CD4-positive, alpha-beta T cell treated with Interleukin-6 at 100 ng/mL for 8 hours (primary cell): ENCODE measurements around the gene ADNP.
"Not testable (repeated sequence)": the region's sequence is repeated elsewhere in the genome, so short reads cannot be mapped to it uniquely, and the experiment has no call there.

Source experiments
- DNase-seq: peaks from one replicate; pipeline ENCODE4 v3.0.0-alpha.2; 2020; ENCODE audit warnings: mixed read lengths, low spot score

The ADNP gene

DNA sequence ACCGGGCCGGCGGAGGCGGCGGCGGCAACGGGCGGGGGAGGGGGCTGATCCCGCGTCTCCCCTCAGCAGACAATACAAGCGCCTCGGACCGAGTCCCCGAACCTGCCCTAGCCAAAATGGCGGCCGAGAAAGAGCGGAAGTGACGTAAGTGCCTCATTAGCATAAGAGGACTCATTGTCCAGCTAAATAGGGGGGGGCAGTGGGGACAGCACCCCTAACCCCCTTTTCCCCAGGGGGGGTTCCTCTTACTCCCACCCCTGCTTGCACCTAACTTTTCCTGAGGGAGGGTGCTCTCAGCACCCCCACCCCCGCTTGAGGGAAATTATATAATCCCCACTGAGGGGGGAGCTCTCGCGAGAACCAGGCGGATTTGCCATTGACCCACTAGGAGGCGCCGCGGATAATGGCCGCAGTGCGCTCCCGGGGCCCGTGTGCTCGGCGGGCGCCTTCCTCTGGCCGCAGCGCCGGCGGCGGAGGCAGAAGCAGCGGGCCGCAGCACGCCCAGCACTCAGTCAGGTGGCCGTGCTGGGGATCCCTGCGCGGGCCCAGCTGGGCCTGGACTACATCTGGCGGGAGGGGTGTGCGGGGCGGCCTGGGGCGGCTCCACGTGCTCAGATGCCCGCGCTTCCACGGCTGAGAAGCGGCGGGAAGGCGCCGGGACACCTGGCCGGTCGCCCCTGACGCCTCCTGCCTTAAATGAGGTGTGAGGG lies at the start of gene ADNP:
Gene ADNP (minus strand): TSS at position 132 of the 710 bp plus-strand sequence. CDS start 27,441 bp downstream, outside the sequence.
- DNase-seq: peak; percentile 84

DNA sequence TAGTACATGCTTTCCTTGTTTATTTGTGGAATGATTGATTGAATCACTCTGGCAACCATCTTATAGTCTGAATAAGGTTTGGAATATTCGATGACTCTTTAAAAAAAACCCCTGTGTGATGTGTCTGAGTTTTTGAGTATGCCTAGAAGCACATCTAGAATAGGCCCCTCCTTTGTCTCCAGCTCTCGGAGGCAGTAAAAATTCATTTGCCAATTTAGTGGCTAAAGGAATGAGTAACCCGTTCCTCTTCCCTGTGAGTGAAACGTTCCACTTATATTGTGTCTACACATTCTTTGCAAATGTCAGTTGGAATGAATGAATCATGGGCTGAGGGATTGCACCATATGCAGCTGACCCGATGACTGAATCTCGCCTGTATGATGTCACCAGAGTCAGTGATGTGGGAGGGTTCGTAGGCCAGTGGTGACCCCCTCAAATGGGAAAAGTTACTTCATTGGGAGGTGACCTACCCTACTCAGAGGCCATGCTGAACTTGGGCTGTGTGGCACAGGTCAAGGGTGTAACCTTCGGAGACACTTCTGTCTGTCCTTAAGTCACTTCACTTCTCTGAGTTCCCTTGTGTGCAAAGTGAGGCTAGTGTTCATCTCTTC lies 48.9 kb upstream of the ADNP start:
- no peak for DNase-seq

DNA sequence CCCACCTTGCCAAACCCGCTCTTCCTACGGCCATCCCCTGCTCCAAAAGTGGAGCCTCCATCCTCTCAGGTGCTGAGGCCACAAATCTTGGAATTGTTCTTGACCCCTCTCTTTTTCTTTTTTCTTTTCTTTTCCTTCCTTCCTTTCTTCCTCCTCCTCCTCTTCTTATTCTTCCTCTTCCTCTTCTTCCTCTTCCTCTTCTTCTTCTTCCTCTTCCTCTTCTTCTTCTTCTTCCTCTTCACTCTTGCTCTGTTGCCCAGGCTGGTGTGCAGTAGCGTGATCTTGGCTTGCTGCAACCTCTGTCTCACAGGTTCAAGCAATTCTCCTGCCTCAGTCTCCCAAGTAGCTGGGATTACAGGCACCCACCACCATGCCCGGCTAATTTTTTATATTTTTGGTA lies 47.3 kb upstream of the ADNP start:
- DNase-seq: not testable (repeated sequence)

DNA sequence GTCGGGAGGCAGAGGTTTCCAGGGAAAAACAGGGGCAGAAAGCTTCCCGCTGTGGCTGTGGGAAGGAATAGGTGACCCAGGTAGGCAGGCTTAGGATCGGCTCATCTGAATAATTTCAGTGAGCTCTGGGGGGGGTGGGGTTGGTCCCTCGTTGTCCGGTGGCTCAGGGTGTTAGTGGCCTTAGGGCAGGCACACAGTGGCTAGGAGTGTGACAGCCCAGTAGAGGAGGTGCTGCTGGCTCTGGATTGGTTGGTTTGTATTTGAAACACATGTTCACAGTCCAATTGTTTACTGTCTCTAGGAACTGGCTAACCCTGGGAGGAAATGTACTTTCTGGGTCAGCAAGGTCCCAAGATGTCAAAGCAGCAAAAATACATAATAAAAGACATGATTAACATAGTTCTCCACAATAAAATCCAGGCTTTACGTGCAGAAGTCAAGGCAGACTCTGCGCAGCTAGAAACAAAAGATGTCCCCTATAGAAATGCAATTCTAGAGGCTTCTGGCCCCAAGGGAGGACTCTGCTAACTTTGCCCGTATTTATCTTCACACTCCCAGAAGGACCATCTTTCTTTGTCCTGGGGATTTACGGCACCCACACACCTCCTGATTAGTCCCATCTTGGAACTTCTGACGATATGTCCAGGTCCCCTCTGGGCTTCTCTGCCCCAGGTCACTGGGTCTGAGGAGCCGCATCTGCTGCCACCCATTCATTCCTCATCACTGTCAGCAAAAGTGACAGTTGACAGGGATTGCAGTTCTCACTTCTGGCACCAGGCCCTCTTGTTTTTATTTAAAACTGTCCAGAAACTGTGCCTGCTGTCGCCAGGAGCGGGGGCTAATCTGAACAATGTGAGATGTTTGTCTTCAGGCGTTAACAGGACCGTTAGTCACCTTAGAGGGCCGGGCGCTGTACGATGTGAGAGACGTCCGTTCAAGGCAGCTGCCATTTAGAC lies 46.1 kb upstream of the ADNP start:
- no peak for DNase-seq

DNA sequence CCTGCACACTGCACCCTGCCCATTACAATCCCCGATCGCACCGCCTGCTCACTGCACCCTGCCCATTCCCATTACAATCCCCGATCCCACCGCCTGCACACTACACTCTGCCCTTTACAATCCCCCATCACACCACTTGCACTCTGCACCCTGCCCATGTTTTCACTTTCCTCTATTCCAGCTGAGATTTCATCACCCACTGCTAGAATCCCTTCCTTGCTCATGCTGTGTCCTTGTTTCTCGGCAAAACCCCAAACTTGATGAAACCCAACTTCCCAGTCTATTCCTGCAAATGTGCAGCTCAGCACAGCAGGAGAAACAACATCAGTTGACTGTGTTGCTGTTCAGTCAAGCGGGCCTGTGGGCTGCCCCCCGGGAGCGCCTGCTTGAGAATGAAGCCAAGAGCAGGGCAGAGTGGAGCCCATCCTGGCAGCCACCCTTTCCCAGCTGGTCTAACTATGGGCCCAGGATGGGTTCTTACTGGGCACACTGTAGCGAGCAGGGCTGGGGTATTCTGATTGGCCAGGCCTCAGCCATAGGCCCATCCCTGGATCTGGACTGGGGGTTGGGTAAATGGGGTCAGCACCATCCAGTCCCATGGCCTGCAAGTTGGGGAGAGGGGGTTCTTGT lies 44.6 kb upstream of the ADNP start:
- DNase-seq: no peak

DNA sequence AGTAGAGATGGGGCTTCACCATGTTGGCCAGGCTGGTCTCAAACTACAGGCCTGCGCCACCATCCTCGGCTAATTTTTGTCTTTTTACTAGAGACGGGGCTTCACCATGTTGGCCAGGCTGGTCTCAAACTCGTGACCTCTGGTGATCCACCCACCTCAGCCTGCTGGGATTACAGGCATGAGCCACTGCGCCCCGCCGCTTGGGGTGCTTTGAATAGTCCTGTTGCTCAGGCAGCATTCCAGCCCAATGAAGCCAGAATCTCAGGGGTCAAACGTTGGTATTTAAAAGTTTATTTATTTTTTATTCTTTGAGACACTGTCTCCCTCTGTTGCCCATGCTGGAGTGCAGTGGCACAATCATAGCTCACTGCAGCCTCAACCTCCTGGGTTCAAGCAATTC lies 38.7 kb upstream of the ADNP start:
- no peak for DNase-seq

DNA sequence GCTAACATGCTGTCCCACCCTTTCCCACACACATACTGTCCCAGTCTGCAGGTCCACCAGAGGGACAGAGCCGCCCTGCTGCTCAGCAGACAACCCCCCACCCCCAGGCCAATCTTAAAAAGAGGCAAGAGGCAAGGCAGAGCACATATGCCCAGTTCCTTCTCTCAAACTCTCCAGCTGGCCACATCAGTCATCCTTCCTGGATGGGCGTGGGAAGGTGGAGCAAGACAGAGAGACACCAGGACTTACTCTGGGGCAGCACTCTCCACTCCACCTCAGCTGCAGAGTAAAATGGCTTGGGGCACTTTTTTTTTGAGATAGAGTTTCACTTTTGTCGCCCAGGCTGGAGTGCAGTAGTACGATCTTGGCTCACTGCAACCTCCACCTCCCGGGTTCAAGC lies 38.2 kb upstream of the ADNP start:
- no peak for DNase-seq

DNA sequence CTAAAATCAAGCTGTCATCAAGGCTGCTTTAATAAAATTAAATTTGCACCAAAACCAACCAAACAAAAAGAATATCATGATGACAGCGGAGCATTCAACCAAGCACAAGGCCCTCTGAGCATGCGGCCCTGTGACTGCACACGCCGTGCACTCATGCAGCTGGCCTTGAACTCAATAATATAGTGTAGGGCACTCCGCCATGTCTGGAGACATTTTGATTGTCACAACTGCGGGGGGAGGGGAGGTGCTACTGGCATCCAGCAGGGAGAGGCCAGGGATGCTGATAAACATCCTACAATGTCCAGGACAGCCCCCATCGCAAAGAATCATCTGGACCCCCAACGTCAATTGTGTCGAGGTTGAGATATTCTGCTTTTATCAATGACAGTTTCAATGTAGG lies 37.1 kb upstream of the ADNP start:
- no peak for DNase-seq

DNA sequence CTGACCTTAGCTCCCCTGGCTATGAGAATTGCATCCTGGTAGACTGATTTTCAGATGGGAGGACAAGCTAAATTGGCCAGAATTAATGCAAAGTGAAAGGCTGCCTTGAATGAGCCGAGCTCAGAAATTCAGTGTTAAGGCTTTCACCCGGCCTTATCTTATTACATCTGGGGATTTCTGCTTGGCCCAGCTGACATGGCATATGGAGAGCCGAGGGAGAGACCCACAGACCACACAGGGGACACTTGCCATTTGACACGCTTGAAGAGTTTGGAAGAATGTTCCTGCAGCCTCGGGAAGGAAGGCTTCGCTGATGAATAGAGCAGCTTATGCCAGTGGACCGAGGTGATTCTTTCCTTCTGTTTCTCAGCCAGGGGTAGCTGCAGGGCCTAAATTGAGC lies 36.3 kb upstream of the ADNP start:
- no peak for DNase-seq

DNA sequence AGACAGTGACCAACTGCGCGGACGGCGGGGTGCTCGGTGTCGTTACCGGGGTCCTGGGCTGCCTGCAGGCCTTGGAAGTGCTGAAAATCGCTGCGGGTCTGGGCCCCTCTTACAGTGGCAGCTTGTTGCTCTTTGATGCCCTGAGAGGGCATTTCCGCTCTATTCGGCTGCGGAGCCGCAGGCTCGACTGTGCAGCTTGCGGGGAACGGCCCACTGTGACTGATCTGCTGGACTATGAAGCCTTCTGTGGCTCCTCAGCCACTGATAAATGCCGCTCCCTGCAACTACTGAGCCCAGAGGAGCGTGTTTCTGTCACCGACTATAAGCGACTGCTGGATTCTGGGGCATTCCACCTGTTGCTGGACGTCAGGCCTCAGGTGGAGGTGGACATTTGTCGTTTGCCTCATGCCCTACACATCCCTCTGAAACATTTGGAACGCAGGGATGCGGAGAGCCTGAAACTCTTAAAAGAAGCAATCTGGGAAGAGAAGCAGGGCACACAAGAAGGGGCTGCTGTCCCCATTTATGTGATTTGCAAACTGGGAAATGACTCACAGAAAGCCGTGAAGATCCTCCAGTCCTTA lies 28.4 kb upstream of the ADNP start:
- DNase-seq: no peak

DNA sequence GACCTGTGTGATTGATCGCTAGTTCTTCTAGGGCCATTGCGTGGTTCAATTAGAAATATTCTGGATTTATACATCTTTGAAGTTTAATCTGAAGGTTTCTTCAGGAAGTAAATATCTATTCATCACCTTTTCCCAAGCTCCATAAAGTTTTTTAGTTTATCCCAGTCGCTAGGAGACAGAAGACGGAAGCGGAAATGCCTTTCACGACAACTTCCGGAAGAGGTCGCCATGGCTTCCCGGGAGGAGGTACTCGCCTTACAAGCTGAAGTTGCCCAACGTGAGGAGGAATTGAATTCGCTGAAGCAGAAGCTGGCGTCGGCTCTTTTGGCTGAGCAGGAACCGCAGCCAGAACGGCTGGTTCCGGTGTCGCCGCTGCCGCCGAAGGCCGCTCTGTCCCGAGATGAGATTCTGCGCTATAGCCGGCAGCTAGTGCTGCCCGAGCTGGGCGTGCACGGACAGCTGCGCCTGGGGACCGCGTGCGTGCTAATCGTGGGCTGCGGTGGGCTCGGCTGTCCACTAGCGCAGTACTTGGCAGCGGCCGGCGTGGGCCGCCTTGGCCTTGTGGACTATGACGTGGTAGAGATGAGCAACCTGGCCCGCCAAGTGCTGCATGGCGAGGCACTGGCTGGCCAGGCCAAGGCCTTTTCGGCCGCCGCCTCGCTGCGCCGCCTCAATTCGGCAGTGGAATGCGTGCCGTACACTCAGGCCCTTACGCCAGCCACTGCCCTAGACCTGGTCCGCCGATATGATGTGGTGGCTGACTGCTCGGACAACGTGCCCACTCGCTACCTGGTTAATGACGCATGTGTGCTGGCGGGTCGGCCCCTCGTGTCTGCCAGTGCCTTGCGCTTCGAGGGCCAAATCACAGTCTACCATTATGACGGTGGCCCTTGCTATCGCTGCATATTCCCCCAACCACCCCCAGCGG lies 27.6 kb upstream of the ADNP start, which contains the start of gene MOCS3:
Gene MOCS3 (plus strand): TSS at position 204 of the 928 bp plus-strand sequence. CDS start 25 bp downstream, at position 229.
- DNase-seq: peak; percentile 84

DNA sequence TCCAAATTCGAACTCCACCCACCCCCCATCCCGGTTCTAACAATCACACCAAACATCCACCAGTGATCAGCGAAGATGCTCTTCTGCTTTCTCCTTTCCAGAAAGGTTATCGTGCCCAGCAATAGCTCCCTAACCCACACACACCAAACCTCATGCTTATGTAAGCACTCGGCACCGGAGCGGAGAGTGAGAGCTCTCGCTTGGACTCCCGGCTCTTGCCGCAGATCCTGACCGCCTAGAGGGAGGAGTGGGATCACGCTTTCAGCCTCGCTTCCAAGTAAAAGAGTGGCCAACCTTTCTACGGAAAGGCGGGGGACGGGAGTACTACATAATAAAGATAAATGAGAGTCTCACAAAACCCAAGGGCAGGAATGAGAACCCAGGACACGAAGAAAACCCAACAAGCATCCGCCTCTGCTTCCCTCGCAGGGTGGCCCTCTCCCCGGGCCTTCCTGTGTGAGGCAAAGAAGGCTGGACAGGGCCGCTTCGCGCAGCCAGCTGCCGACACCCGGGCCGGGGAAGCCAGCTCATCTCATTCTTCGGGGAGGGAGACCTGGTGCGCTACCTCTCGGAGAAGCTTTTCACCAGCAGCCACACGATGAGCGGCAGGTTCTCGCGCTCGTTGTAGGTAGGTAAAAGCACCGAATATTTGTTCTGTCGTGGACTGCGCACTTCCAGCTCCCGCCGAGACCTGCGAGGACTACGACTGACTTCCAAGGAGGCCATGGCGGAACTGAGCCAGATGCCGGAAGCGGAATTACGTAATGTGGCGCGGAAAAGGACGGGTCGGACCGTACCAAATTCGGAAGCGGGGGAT lies 26.8 kb upstream of the ADNP start, which contains the start of gene DPM1:
Gene DPM1 (minus strand): TSS at position 735 of the 817 bp plus-strand sequence. CDS start 9 bp downstream, at position 726.
- DNase-seq: peak; percentile 82

DNA sequence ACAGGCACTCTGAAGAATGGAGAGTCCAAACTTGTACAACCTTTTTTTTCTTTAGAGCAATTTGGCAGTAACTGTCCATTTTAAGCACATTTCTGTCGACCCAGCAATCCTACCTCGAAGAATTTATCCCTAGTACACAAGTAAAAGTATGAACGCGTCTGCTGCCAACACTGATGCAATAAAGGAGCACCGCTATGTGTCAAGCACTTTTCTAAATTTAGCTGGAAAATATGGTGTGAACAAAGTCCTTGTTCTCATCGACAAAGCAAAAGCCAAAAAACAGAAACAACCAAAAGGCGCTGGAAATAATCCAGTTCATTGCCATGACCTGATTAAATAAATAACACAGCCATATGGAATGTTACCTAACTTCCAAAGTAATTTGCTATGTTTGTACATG lies 26.0 kb upstream of the ADNP start:
- no peak for DNase-seq

DNA sequence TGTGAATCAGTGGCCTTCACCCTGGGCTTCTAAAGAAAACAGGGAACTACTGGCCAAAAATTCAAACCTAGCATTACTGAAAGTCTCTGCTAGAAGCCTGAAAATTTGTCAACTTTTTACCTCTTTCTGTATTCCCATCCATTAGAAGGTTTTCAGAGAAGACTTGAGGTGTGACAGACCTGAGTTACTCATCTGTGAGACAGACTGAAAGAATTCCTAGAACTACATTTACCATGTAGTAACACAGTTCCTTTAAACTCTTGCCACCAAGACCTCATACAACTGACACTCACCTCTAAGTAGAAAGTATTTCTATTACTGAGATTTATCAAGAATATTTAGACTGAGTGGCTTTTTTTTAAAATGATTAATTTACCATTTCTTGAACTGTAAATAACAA lies 22.6 kb upstream of the ADNP start:
- no peak for DNase-seq

DNA sequence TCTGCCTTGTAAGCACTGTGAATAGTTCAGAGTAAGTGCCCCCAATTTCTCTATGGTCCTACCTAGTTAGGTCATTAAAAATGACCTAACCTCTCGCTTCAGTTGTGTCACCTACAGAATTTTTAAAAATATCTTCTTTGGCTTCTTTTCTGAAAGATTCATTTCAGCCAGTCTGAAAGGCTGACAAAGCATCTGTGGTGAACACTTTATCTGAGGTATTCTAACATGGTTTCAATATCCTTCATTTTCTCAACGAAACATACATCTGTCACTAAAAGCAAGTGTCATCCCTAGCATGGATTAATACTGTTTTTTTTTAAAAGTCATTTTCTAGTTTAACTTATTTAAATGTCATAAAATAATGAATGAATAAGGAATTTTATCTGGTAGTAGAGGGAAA lies 22.0 kb upstream of the ADNP start:
- no peak for DNase-seq

DNA sequence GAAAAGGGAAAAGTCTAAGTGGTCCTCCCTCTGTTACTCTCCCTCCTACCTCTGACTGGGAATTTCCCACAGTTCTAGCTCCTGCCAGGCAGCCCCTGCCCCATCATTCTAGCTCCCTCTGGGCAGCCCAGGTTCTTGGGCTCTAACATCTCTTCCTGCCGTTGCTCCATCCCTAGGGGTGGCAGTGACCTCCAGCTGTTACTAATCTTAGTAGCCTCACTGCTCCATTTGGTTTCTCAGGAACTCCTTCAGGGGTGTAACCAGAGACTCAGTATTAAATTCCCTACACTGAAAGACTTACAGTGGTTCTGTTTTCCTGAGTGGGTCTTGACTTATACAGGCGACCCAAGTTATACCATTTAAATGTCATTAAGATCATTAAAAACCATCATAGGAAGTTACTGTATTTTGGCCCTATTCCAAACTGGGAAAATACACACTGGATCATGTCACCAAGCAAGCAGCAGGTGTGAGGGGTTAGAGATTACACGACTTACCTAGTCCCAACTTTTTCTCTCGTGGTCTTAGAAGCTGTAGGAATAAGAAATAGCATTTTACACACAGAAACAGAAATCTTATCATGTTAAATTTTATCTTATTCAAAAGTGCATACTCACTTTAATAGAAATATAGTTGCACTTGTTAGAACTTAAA lies 17.0 kb upstream of the ADNP start:
- no peak for DNase-seq

DNA sequence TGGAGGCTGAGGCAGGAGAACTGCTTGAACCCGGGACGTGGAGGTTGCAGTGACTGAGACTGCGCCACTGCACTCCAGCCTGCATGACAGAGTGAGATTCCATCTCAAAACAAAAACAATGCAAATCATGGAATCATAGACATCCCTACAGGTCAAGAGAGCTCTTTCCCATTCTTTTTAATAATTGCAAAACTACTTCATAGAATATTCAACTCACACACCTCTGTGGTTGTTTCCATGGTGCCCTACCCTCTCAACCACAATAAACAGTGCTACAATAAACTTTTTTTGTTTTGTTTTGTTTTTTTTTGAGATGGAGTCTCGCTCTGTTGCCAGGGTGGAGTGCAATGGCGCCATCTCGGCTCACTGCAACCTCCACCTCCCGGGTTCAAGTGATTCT lies 11.8 kb upstream of the ADNP start:
- DNase-seq: no peak

DNA sequence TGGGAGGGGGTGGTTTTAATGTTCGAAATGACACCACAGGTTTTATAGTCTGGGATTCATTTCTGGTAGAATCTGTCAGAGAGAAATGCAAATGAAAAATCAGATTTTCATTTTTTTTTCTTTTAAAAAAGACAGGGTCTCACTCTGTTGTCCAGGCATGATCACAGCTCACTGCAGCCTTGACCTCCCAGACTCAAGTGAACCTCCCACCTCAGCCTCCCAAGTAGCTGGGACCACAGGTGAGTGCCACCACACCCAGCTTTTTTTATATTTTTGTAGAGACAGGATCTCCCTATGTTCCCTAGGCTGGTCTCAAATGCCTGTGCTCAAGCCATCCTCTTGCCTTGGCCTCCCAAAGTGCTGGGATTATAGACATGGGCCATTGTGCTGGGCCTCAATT lies 2.4 kb upstream of the ADNP start:
- DNase-seq: no peak

DNA sequence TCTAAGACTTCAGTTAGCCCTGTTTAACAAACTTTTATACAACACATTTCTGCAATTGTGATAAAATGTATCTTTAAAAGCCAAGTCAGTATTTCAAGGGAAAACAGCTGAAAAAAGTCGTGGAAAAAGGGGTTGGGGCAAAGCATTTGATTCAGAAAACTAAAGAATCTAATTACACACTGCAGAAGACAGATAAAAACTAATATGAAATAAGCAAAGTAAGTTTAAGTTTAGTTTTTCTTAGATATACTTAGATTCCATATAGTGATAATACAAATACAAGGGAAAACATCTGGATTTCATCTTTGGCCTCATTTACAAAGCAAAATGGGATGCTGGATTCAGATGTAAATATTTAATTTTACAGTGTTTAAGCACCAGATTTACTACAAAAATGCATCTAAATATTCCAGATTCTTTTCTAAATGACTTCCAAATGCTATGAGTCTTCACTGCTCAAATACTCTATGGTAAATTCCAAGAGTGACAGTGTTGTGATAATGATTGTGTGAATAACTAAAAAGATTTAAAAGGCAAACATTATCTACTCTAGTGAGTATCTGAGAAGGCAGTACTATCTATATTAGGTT lies 1.5 kb upstream of the ADNP start:
- DNase-seq: no peak
